ENCODE data around the gene ZSCAN1. TPM values are rescaled to one million over a fixed set of nuclear protein-coding genes. Genes with fewer than 3 reads are reported as not detected.

The ZSCAN1 gene
- total and polyA plus RNA-seq, 5 donors = 0.14 to 0.54 TPM; not detected in 3

- ATAC-seq (no peak), DNase-seq (no peak)
- no peak overlapping the region for H3K4me3 ChIP-seq (ENCODE audit: low read length)
- 89% methylated on average over 8 of the region's 8 CpGs for WGBS
- H3K9me3 ChIP-seq (ENCODE audit: control insufficient read depth, low read length) = no peaks in the 10 kb centered on the region
- H3K27ac ChIP-seq (ENCODE audit: low read length) = no peak overlapping the region
- no peaks in the 10 kb centered on the region for H3K4me1 ChIP-seq (ENCODE audit: control insufficient read depth, insufficient read depth, low read length)
- intact Hi-C loops (cut with DNase I) = no loop called here
- no peaks in the 10 kb centered on the region for H3K27me3 ChIP-seq (ENCODE audit: control insufficient read depth, insufficient read depth)
These were observed 22.4 kb downstream of the ZSCAN1 start for GRCh38 chr19:58056261-58056660.

- DNase-seq (no peak), ATAC-seq (no peak)
- intact Hi-C loops (cut with DNase I) = no loop called here
- no peaks in the 10 kb centered on the region for H3K9me3 ChIP-seq (ENCODE audit: control insufficient read depth, low read length)
- no peaks in the 10 kb centered on the region for H3K4me1 ChIP-seq (ENCODE audit: control insufficient read depth, insufficient read depth, low read length)
- H3K27me3 ChIP-seq (ENCODE audit: control insufficient read depth, insufficient read depth) = no peaks in the 10 kb centered on the region
- no peak overlapping the region for H3K27ac ChIP-seq (ENCODE audit: low read length)
- WGBS = 95% methylated on average over 8 of the region's 8 CpGs
- no peak overlapping the region for H3K4me3 ChIP-seq (ENCODE audit: low read length)
These were observed 23.0 kb downstream of the ZSCAN1 start for GRCh38 chr19:58056861-58057260.

DNA sequence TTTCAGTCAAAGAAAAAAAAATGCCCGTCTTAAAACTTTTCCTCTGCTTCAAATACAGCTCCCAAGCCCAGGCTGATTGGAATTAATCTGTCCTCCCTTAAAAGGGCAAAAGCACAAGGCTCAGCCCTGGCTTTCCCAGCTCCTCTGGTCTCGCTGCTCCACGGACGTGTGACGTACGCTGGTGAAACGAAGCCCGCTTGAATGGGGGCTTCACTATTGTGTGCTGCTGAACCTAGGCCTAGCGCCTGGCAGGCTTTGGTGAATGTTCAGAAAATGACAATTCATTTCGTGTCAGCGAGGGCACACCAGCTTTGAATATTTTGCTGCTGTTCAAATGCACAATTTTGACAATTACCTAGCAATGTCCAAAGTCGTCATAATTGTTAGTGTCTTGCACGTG lies 24.6 kb downstream of the ZSCAN1 start:
- Histone ChIP-seq H3K9me3 (ENCODE audit: control insufficient read depth, low read length) (no peaks in the 10 kb centered on the region), H3K4me3 (ENCODE audit: low read length) (peak overlapping the region; percentile 56), H3K27me3 (ENCODE audit: control insufficient read depth, insufficient read depth) (no peaks in the 10 kb centered on the region), H3K27ac (ENCODE audit: low read length) (peak overlapping the region; percentile 82), H3K4me1 (ENCODE audit: control insufficient read depth, insufficient read depth, low read length) (no peaks in the 10 kb centered on the region)
- DNase-seq = no peak
- intact Hi-C loops (cut with DNase I) = no loop called here
- no peak for ATAC-seq
- WGBS = 91% methylated on average over 13 of the region's 13 CpGs

- WGBS = under 1% methylated on average over 62 of the region's 62 CpGs
- intact Hi-C loops (cut with DNase I) = no loop called here
- ATAC-seq (peak; percentile 97 to 98), DNase-seq (peak; percentile 93 to 97 (median 97))
- Histone ChIP-seq H3K4me3 (ENCODE audit: low read length) (peak within 1 kb of the TSS; percentile 56), H3K9me3 (ENCODE audit: control insufficient read depth, low read length) (no peaks in the 10 kb centered on the region), H3K27me3 (ENCODE audit: control insufficient read depth, insufficient read depth) (no peaks in the 10 kb centered on the region), H3K27ac (ENCODE audit: low read length) (peak within 1 kb of the TSS; percentile 82), H3K4me1 (ENCODE audit: control insufficient read depth, insufficient read depth, low read length) (no peaks in the 10 kb centered on the region)
These were observed 25.3 kb downstream of the ZSCAN1 start, which contains the start of gene ZNF135 for GRCh38 chr19:58059003-58059670. ZNF135 (plus strand) TSS chr19:58059282; CDS start chr19:58060003, 721 bp downstream.

DNA sequence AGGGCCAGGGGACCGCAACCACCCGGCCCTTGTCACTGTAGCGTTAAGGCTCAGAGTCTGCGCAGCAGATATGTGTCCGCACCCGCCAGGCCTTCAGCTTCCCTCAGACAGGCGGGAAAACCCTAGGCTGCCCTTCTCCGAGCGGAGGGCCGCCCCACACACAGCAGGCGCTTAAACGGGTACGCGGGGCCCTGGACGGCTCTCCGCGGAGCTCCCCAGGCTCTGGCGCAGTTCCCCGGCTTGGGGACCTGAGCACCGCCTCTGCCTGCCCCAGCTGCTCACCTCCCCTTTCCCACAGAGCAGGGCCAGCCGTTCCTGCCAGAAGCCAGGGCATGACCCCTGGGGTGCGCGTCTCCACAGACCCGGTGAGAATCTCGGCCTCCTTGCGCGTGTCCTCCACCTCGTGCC lies 25.9 kb downstream of the ZSCAN1 start:
- Histone ChIP-seq H3K27me3 (ENCODE audit: control insufficient read depth, insufficient read depth) (no peaks in the 10 kb centered on the region), H3K9me3 (ENCODE audit: control insufficient read depth, low read length) (no peaks in the 10 kb centered on the region), H3K27ac (ENCODE audit: low read length) (peak overlapping the region; percentile 59), H3K4me3 (ENCODE audit: low read length) (peak overlapping the region; percentile 56), H3K4me1 (ENCODE audit: control insufficient read depth, insufficient read depth, low read length) (no peaks in the 10 kb centered on the region)
- ATAC-seq (peak in 1 of 2 donors; percentile 22), DNase-seq (peak in 2 of 3 donors; percentile 67)
- intact Hi-C loops (cut with DNase I) = no loop called here
- 17% methylated on average over 28 of the region's 28 CpGs for WGBS

- Histone ChIP-seq H3K27me3 (ENCODE audit: control insufficient read depth, insufficient read depth) (no peaks in the 10 kb centered on the region), H3K4me1 (ENCODE audit: control insufficient read depth, insufficient read depth, low read length) (no peaks in the 10 kb centered on the region), H3K9me3 (ENCODE audit: control insufficient read depth, low read length) (peaks cover under 1% of the 10 kb centered on the region), H3K27ac (ENCODE audit: low read length) (no peak overlapping the region), H3K4me3 (ENCODE audit: low read length) (no peak overlapping the region)
- ATAC-seq = no peak
- intact Hi-C loops (cut with DNase I) = no loop called here
- 91% methylated on average over 24 of the region's 24 CpGs for WGBS
- DNase-seq = no peak
These were observed 26.4 kb downstream of the ZSCAN1 start for GRCh38 chr19:58060231-58060630.

GRCh38 chr19:58063712-58064111 lies 29.9 kb downstream of the ZSCAN1 start:
- DNase-seq = no peak

DNA sequence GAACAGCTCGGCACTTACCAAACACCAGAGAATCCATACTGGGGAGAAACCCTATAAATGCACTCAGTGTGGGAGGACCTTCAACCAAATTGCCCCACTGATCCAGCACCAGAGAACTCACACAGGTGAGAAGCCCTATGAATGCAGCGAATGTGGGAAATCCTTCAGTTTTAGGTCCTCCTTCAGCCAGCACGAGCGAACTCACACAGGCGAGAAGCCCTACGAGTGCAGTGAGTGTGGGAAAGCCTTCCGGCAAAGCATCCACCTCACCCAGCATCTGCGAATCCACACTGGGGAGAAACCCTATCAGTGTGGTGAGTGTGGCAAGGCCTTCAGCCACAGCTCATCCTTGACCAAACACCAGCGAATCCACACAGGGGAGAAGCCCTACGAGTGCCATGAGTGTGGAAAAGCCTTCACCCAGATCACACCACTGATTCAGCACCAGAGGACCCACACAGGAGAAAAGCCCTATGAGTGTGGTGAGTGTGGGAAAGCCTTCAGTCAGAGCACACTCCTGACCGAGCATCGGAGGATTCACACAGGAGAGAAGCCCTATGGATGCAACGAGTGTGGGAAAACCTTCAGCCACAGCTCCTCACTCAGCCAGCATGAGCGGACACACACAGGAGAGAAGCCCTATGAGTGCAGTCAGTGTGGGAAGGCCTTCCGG lies 33.6 kb downstream of the ZSCAN1 start:
- DNase-seq (no peak), ATAC-seq (no peak)
- Histone ChIP-seq H3K9me3 (ENCODE audit: control insufficient read depth, low read length) (peaks cover 25% of the 10 kb centered on the region), H3K4me1 (ENCODE audit: control insufficient read depth, insufficient read depth, low read length) (no peaks in the 10 kb centered on the region), H3K27me3 (ENCODE audit: control insufficient read depth, insufficient read depth) (no peaks in the 10 kb centered on the region), H3K27ac (ENCODE audit: low read length) (no peak overlapping the region), H3K4me3 (ENCODE audit: low read length) (no peak overlapping the region)
- intact Hi-C loops (cut with DNase I) = no loop called here
- 98% methylated on average over 15 of the region's 15 CpGs for WGBS

More at GRCh38 chr19:58063712-58064111, 29.9 kb downstream of the ZSCAN1 start:
- intact Hi-C loops (cut with DNase I) = no loop called here
- Histone ChIP-seq H3K9me3 (ENCODE audit: control insufficient read depth, low read length) (peaks cover 22% of the 10 kb centered on the region), H3K4me1 (ENCODE audit: control insufficient read depth, insufficient read depth, low read length) (no peaks in the 10 kb centered on the region), H3K27me3 (ENCODE audit: control insufficient read depth, insufficient read depth) (no peaks in the 10 kb centered on the region), H3K4me3 (ENCODE audit: low read length) (no peak overlapping the region), H3K27ac (ENCODE audit: low read length) (no peak overlapping the region)
- 99% methylated on average over 3 of the region's 3 CpGs for WGBS
- no peak for ATAC-seq

GRCh38 chr19:58079792-58080191 lies 46.0 kb downstream of the ZSCAN1 start:
- Histone ChIP-seq H3K9me3 (ENCODE audit: control insufficient read depth, low read length) (peaks cover 1% of the 10 kb centered on the region), H3K27me3 (ENCODE audit: control insufficient read depth, insufficient read depth) (no peaks in the 10 kb centered on the region), H3K27ac (ENCODE audit: low read length) (no peak overlapping the region), H3K4me3 (ENCODE audit: low read length) (no peak overlapping the region), H3K4me1 (ENCODE audit: control insufficient read depth, insufficient read depth, low read length) (no peaks in the 10 kb centered on the region)
- DNase-seq (no peak), ATAC-seq (no peak)
- WGBS = 95% methylated on average over 10 of the region's 10 CpGs
- intact Hi-C loops (cut with DNase I) = no loop called here

DNA sequence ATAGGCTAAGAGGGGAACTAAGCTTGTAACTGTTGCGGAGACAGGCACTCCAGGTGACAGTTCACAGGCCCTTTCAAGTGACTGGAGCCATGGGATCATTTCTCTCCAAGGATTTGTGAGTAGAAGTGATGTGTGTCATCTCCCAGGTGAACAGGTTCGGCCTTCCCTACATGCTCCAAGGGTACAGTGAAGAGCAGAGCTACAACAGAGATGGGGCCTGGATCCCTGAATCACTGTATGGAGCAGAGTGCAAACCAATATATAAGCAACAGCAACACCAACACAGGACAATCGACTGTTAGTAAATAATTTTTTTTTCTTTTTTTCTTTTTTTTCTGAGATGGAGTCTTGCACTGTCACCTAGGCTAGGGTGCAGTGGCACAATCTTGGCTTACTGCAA lies 49.2 kb downstream of the ZSCAN1 start:
- no peaks in the 10 kb centered on the region for H3K27me3 ChIP-seq (ENCODE audit: control insufficient read depth, insufficient read depth)
- H3K4me1 ChIP-seq (ENCODE audit: control insufficient read depth, insufficient read depth, low read length) = no peaks in the 10 kb centered on the region
- ATAC-seq = no peak
- no peak overlapping the region for H3K27ac ChIP-seq (ENCODE audit: low read length)
- intact Hi-C loops (cut with DNase I) = no loop called here
- 98% methylated on average over 3 of the region's 3 CpGs for WGBS
- no peak for DNase-seq
- H3K9me3 ChIP-seq (ENCODE audit: control insufficient read depth, low read length) = no peaks in the 10 kb centered on the region
- H3K4me3 ChIP-seq (ENCODE audit: low read length) = no peak overlapping the region

DNA sequence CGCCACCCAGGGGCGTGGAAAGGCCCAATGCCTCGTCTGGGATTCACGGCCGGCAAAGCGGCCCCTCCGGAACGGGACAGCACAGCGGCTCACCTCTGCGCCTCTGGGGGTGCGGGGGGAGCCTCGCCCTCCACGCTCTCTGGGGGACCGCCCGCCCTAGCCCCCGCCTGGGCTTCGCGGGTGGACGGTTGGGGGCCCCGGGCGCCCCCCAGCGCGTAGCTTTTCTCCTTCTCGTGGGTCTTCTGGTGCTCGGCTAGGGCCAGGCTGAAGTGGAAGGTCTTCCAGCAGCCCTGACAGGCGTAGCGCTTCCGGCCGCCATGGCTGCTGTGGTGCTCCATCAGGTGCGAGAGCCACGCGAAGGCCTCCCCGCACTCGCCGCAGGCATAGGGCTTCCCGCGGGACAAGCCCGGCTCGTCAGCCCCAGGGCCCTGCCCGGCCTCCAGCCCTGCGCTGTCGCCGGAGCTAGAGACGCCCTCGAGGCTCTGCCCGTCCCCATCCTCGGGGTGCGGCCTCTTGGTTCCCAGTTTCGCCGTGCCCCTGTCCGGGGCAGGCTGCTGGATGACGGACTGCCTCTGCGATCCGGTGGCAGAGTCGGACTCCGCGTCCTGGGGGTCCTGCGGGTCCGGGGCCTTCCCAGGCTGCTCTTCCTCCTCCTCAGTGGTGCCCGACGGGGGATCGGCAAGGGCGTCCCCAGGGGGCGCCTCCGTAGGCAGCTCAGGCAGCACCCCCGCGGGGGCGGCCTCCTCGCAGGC lies 50.9 kb downstream of the ZSCAN1 start:
- ATAC-seq (peak; percentile 27 to 41), DNase-seq (no peak)
- H3K9me3 ChIP-seq (ENCODE audit: control insufficient read depth, low read length) = no peaks in the 10 kb centered on the region
- no peak overlapping the region for H3K27ac ChIP-seq (ENCODE audit: low read length)
- H3K27me3 ChIP-seq (ENCODE audit: control insufficient read depth, insufficient read depth) = no peaks in the 10 kb centered on the region
- intact Hi-C loops (cut with DNase I) = loop anchor here in 1 of 4 donors (5.0 kb wide), 1 partner anchor 238 kb away; no protein-coding TSS in a partner anchor
- no peak overlapping the region for H3K4me3 ChIP-seq (ENCODE audit: low read length)
- no peaks in the 10 kb centered on the region for H3K4me1 ChIP-seq (ENCODE audit: control insufficient read depth, insufficient read depth, low read length)
- WGBS = 97% methylated on average over 69 of the region's 69 CpGs
